ENCODE results near the gene ZNF565.
"Not testable (repeated sequence)": the region's sequence is repeated elsewhere in the genome, so short reads cannot be mapped to it uniquely, and the experiment has no call there.

Gene ZNF565

GRCh38 chr19:36149673-36150406, 64.6 kb downstream of the ZNF565 start:
- DNase-seq, result no peak

GRCh38 chr19:36144624-36145023, 69.8 kb downstream of the ZNF565 start:
- no peak for DNase-seq

DNA sequence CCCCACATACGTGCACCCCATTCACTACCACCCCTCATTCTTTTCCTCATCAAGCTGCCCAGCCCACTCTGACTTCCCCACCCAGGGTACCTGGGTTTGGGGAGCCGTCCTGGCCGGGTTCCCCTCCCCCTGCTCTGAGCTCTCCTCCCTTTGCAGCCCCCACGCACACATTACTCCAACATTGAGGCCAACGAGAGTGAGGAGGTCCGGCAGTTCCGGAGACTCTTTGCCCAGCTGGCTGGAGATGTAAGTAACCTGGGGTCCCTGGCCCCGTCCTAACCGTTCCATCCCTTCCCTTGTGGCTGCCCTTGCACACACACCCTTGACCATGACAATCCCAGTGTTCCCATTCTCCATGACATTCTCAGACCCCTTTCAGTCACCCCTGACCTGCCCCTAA, 72.0 kb downstream of the ZNF565 start:
- DNase-seq, result no peak

DNA sequence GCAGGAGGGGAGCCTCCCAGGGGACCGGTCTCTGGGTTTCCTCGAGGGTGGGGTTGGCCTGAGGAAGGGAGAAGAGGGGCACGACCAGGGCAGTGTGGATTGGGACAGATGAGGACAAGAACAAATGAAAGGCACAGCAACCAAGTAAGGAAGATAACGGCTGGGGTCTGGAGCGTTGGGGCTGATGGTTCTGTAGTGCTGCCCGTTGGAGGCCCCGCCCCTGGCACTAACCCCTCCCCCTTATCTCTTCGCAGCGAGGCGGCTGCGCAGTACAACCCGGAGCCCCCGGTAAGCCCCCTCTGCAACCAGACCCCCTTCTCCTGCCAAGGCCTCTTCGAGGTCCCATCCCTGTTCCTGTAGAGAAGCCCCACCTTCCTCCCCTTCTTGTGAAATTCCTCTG, 72.4 kb downstream of the ZNF565 start:
- no peak for DNase-seq

DNA sequence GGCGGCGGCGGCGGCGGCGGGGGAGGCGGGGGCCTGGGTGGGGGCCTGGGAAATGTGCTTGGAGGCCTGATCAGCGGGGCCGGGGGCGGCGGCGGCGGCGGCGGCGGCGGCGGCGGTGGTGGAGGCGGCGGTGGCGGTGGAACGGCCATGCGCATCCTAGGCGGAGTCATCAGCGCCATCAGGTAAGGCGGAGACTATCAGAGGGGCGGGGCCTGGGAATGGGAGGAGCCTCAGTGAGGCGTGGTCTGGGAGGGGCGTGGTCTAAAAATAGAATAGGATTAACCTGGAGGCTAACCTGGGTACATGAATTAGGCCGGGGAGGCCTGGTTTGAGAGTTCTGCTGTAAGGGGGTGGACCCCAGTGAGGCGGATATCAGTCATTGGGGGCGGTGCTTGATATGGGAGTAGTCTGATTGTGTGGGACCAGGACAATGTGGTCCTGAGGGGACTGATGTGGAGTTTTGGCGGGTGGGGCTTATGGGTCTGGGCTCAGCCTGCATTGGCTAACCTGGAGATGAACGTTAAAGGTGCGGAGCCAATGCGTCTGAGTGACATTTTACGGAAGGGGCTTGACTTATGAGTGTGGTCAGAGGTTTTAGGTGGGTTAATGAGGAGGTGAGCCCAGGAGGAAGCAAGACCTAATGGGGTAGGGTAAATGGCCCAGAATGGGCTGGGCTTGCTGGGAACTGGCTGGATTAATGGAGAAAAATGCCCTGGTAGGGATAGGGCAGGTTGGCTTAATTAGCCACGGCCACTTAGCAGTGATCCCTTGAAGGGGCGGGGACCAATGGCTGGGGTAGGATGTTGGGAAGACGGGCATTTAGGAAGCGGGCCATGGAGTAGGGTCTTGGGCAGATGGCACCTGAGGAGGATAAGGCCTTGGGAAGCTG, 73.2 kb downstream of the ZNF565 start:
- DNase-seq, result peak; percentile 67 to 90 (median 84)

DNA sequence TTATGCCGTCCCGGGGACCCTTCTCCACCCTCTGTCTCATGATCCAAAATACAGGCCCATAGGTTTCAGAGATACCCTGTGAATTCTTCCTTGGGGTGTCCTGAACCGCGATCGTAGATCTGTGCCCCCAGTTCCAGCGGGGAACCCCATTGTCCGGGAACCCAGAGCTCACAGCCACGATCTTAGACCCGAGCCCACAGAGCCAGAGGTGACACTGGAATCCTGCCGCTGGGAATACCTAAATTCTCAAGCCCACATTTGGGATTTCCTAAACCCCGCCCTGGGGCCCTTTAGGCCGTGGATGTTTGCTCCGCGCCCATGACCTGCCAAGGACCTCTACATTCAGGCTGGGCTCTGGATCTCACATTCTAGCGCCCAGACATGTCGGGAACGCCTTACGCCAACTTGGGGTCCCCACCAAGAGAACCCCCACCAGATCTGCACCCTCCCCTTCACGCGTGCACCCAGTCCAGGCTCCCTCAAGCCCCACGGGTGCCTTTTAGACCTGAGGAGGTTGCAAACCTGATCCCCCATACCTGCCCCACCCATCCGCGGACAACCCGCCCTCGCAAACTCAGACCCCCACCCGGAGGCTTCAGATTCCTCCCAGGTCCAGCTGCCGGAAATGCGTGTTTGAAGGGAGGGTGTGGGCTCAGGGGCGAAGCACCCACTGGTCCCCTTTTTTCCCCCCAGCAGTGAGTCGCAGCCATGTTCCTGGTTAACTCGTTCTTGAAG, 74.0 kb downstream of the ZNF565 start:
- DNase-seq, result peak in 3 of 5 donors; percentile 18 to 56 (median 26)

- peak; percentile 81 to 96 (median 87) for DNase-seq
Observed at GRCh38 chr19:36139473-36140303, 74.8 kb downstream of the ZNF565 start, which contains the start of gene CAPNS1. Gene CAPNS1 (plus strand): TSS chr19:36140066. CDS start chr19:36141012, 946 bp downstream.

DNA sequence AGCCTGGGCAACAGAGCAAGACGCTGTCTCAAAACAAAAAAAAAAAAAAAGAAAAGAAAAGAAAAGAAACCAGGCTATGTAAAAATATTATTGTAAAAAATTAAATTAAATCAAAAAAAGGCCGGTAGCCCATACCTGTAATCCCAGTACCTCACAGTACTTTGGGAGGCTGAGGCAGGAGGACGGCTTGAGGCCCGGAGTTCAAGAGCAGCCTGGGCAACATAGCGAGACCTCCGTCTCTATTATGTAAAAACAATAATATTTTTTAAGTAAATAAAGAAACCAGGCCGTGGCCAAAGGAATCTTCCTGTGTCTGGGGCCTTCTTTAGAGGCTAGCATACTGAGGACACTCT, 75.4 kb downstream of the ZNF565 start:
- no peak for DNase-seq

- DNase-seq, result no peak
Observed at GRCh38 chr19:36136964-36137686, 77.3 kb downstream of the ZNF565 start.

DNA sequence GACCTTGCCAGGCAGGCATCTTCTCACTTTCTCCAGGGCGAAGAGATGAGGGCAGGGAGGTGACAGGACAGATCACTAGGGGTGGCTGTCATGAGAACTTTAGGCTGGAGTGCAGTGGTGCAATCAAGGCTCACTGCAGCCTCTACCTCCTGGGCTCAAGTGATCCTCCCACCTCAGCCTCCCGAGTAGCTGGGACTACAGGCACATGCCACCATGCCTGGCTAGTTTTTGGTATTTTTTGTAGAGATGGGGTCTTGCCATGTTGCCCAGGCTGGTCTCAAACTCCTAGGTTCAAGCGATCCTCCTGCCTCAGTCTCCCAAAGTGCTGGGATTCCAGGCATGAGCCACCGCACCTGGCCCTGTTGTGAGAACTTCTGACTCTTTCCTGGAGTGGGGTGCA, 79.6 kb downstream of the ZNF565 start:
- not testable (repeated sequence) for DNase-seq

All from T-helper 1 cell (primary cell).